ENCODE data around the gene GTPBP1.

The GTPBP1 gene

DNA sequence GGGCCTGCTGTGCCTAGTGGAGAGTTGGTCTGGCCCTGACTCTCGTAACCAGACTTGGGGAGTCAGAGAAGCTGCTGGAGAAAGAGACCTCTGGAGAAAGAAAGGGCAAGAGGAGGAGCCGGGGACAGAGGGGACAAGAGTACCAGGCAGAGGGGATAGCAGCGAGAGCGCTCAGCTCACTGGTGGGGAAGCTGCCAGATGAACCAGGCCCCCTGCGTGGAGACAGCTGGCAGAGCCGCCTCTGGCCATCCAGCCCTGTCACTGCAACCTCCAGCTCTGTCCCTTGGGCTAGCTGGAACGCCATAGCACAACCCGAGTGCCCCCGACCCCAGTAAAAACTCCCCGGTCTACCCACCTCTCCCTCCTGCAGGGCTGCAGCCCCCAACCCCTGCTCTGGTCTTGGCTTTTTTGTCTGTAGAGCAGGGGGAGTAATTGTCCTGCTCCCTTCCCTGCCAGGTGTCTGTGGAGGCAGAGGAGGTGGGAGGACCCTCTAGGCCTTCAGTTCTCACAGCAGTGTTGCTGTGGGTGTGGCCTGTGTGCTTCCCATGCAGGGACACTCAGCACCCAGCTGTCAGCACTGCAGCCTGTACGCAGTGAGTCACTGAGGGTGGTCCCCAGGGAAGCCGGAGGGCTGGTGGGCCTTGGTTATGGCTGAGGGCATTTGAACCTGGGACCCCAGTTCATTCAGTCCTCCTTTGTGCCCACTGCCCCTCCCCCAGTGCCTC is 54.9 kb downstream of the GTPBP1 start:
- Histone ChIP-seq H3K27ac (ENCODE audit: low read length) (no peak overlapping the region), H3K9ac (ENCODE audit: low read length in 2 of 2) (no peak overlapping the region), H3K9me3 (ENCODE audit: control insufficient read depth in 2 of 2, low read length in 2 of 2) (no peaks in the 10 kb centered on the region), H3K27me3 (ENCODE audit: control insufficient read depth in 1 of 2, insufficient read depth in 2 of 2, low read length in 2 of 2) (no peaks in the 10 kb centered on the region), H3K4me3 (ENCODE audit: low read length in 2 of 2) (no peak overlapping the region), H3K36me3 (ENCODE audit: control insufficient read depth in 2 of 2, insufficient read depth in 2 of 2, low read length in 2 of 2) (no peaks in the 10 kb centered on the region), H3K4me1 (ENCODE audit: control insufficient read depth, insufficient read depth, low read length) (peaks cover 10% of the 10 kb centered on the region)

DNA sequence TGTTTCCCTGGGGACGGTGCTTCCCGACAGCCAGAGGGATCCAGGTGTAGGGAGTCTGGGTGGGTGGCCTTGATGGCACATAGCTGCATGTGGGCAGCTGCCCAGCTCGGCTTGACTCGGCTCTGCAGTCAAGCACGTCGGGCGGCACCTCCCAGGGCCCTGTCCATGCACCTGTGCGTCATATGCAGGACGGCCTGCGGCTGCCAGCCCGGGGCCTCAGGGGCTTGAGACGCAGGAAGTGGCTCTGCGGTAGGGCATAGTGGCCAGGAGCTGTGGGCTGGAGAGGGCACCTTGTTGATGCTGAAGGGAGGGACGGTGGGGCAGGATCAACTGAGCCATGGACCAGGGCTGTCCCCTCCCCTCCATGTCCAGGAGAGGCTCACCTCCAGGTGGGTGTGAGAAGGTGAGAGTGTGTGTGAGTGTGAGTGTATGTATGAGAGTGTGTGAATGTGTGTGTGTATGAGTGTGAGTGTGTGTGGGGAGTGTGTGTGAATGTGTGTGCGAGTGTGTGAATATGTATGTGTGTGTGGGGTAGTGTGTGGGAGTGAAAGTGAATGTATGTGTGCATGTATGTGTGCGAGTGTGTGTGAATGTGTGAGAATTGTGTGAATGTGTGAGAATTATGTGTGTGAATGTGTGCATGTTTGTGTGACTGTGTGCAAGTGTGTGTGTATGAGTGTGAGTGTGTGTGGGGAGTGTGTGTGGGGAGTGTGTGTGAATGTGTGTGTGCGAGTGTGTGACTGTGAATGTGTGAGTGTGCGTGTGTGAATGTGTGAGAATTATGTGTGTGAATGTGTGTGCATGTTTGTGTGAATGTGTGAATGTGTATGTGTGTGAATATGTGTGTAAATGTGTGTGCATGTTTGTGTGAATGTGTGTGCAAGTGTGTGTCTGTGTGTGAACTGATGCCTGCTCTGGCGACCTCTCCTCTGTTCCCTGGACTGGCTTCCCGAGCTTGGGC is 55.7 kb downstream of the GTPBP1 start:
- H3K4me1 ChIP-seq (ENCODE audit: control insufficient read depth, insufficient read depth, low read length): peaks cover 6% of the 10 kb centered on the region
- no peaks in the 10 kb centered on the region for H3K9me3 ChIP-seq (ENCODE audit: control insufficient read depth in 2 of 2, low read length in 2 of 2)
- peaks cover 0 to 2% of the 10 kb centered on the region in 2 donors for H3K27me3 ChIP-seq (ENCODE audit: control insufficient read depth in 1 of 2, insufficient read depth in 2 of 2, low read length in 2 of 2)
- no peak overlapping the region for H3K27ac ChIP-seq (ENCODE audit: low read length)
- H3K9ac ChIP-seq (ENCODE audit: low read length in 2 of 2): no peak overlapping the region
- no peak overlapping the region for H3K4me3 ChIP-seq (ENCODE audit: low read length in 2 of 2)
- no peaks in the 10 kb centered on the region for H3K36me3 ChIP-seq (ENCODE audit: control insufficient read depth in 2 of 2, insufficient read depth in 2 of 2, low read length in 2 of 2)

DNA sequence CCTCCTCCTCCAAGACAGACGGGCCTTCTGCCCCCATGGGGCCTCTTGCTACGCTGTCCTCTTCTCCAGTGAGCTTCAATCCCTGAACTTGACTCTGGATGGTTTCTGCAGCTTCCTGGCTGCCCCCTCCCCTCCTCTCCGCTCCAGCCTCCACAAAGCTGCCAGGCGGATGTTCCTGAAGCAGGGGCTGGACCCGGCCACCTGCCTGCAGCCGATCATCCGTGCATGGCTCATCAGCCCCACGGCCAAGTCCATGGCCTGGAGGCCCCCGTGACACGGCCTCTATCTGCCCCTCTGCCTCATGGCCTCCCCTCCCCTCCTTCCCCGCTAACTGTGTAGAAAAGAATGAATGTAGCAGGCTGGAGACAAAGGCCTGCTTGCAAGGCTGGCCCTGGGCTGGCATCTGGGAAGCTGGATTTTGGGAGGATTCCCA is 56.8 kb downstream of the GTPBP1 start:
- no peaks in the 10 kb centered on the region for H3K9me3 ChIP-seq (ENCODE audit: control insufficient read depth in 2 of 2, low read length in 2 of 2)
- no peak overlapping the region for H3K27ac ChIP-seq (ENCODE audit: low read length)
- peaks cover 0 to 2% of the 10 kb centered on the region in 2 donors for H3K27me3 ChIP-seq (ENCODE audit: control insufficient read depth in 1 of 2, insufficient read depth in 2 of 2, low read length in 2 of 2)
- no peaks in the 10 kb centered on the region for H3K36me3 ChIP-seq (ENCODE audit: control insufficient read depth in 2 of 2, insufficient read depth in 2 of 2, low read length in 2 of 2)
- no peaks in the 10 kb centered on the region for H3K4me1 ChIP-seq (ENCODE audit: control insufficient read depth, insufficient read depth, low read length)
- H3K9ac ChIP-seq (ENCODE audit: low read length in 2 of 2): no peak overlapping the region
- no peak overlapping the region for H3K4me3 ChIP-seq (ENCODE audit: low read length in 2 of 2)

DNA sequence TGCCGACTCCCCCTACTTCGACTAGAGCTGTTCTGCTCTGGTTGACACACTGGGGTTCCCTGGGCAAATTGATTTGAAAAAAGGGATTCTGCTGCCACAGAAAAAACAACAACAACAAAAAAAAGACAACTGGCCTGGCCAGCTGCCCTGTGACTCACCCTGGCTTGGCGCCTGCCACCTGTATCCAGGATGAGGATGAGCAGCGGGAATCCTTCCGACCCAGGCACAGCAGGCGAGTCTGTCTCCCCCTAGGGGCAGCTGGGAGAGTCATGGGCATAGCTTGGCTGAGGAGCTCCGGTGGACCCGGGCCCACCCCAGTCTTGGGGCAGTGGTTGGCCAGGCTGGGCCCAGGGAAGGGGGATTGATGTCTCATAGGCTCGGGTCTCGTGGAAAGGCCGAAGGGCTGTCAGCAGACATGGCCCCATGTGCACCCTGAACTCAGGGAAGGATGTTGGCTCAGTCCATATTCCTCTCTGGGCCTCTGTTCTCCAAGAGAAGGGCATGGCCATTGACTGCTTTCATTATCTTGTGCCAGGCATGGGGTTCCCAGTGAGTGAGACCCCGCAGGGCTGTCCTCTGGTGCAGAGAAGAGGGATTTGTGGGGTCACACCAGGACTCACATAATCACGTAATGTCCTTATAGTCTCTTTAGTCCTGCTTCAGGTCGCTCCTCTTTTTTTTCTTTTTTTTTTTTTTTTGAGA is 60.5 kb downstream of the GTPBP1 start:
- Histone ChIP-seq H3K4me1 (ENCODE audit: control insufficient read depth, insufficient read depth, low read length) (no peaks in the 10 kb centered on the region), H3K9ac (ENCODE audit: low read length in 2 of 2) (no peak overlapping the region), H3K9me3 (ENCODE audit: control insufficient read depth in 2 of 2, low read length in 2 of 2) (no peaks in the 10 kb centered on the region), H3K27ac (ENCODE audit: low read length) (no peak overlapping the region), H3K4me3 (ENCODE audit: low read length in 2 of 2) (no peak overlapping the region), H3K27me3 (ENCODE audit: control insufficient read depth in 1 of 2, insufficient read depth in 2 of 2, low read length in 2 of 2) (peaks cover 0 to 2% of the 10 kb centered on the region in 2 donors), H3K36me3 (ENCODE audit: control insufficient read depth in 2 of 2, insufficient read depth in 2 of 2, low read length in 2 of 2) (no peaks in the 10 kb centered on the region)

DNA sequence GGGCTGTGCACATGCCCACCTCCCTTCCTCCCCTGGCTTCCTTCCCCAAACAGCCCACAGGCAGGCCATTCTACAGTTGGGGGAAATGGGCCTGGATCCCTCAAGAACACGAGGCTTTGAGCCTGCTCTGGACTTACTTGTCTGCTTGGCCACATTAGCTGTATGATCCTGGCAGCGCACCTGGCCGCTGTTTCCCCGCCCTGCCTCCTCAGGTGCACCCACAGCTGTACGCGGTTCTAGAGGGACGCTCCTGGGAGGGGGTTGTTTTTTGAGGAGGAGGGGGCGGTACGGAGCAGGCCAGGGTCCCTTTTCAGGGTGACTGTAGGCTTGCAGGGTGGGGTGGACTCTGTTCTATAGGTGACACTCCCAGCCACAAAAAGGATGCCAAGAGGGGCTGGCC is 61.6 kb downstream of the GTPBP1 start:
- H3K4me3 ChIP-seq (ENCODE audit: low read length in 2 of 2): no peak overlapping the region
- no peaks in the 10 kb centered on the region for H3K9me3 ChIP-seq (ENCODE audit: control insufficient read depth in 2 of 2, low read length in 2 of 2)
- H3K9ac ChIP-seq (ENCODE audit: low read length in 2 of 2): no peak overlapping the region
- H3K27me3 ChIP-seq (ENCODE audit: control insufficient read depth in 1 of 2, insufficient read depth in 2 of 2, low read length in 2 of 2): peaks cover 0 to 2% of the 10 kb centered on the region in 2 donors
- no peaks in the 10 kb centered on the region for H3K36me3 ChIP-seq (ENCODE audit: control insufficient read depth in 2 of 2, insufficient read depth in 2 of 2, low read length in 2 of 2)
- no peak overlapping the region for H3K27ac ChIP-seq (ENCODE audit: low read length)
- no peaks in the 10 kb centered on the region for H3K4me1 ChIP-seq (ENCODE audit: control insufficient read depth, insufficient read depth, low read length)

DNA sequence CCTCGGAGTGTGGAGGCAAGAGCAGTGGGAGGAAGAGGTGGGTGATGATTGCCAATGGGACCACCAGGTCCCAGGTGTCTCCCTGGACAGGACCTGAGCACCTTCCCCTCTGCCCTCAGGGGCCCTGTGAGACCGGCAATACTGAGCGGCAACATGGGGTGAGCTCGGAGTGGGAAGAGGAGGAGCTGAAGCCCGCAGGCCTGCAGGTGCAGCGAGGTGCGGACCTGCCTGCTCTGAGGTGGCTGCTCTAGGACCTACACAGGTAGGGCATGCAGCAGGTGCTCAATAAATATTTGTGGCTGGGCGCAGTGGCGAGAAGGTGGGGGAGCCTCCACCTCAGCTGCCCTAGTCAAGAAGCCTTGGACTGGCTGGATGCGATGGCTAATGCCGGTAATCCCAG is 62.3 kb downstream of the GTPBP1 start:
- H3K27ac ChIP-seq (ENCODE audit: low read length): no peak overlapping the region

DNA sequence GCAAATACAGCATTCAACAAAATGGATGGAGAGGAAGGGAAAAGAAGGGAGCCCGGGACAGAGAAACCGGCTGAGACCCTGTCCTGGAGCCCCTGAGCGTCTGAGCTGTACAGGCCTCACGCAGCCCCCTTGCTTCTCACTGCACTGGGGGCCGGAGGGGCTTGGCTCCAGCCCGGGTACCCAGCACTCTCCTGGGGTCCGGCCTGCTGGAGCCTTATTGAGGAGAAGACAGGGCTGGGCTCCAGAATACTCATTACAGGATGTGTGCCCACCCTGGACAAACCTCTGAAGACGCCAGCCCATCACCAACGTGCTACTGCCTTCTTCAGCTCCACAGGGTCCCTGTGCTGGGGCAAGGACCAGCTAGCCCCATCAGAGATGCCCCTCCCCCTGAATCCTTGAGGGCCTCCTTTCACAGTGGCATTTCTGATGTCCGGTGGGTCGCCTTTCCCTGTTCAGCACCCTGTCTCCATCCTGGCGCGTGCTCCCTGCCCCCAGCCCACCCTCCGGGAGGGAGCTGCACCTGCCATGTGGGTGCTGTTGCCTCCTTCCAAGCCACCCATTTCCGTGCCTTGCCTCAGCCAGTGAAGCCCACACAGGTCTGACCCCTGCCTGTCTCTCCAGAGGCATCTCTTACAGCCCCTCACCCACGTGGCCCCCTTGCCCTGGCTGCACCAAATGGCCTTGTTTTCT is 64.7 kb downstream of the GTPBP1 start:
- Histone ChIP-seq H3K27ac (ENCODE audit: low read length) (no peak overlapping the region), H3K27me3 (ENCODE audit: control insufficient read depth in 1 of 2, insufficient read depth in 2 of 2, low read length in 2 of 2) (peaks cover 0 to 2% of the 10 kb centered on the region in 2 donors), H3K4me1 (ENCODE audit: control insufficient read depth, insufficient read depth, low read length) (no peaks in the 10 kb centered on the region), H3K9me3 (ENCODE audit: control insufficient read depth in 2 of 2, low read length in 2 of 2) (no peaks in the 10 kb centered on the region), H3K9ac (ENCODE audit: low read length in 2 of 2) (no peak overlapping the region), H3K36me3 (ENCODE audit: control insufficient read depth in 2 of 2, insufficient read depth in 2 of 2, low read length in 2 of 2) (no peaks in the 10 kb centered on the region), H3K4me3 (ENCODE audit: low read length in 2 of 2) (no peak overlapping the region)

More for the DNA sequence above, 62.3 kb downstream of the GTPBP1 start:
- H3K4me3 ChIP-seq (ENCODE audit: low read length in 2 of 2): no peak overlapping the region
- peaks cover 0 to 2% of the 10 kb centered on the region in 2 donors for H3K27me3 ChIP-seq (ENCODE audit: control insufficient read depth in 1 of 2, insufficient read depth in 2 of 2, low read length in 2 of 2)
- no peak overlapping the region for H3K9ac ChIP-seq (ENCODE audit: low read length in 2 of 2)
- no peaks in the 10 kb centered on the region for H3K36me3 ChIP-seq (ENCODE audit: control insufficient read depth in 2 of 2, insufficient read depth in 2 of 2, low read length in 2 of 2)
- no peaks in the 10 kb centered on the region for H3K4me1 ChIP-seq (ENCODE audit: control insufficient read depth, insufficient read depth, low read length)
- H3K9me3 ChIP-seq (ENCODE audit: control insufficient read depth in 2 of 2, low read length in 2 of 2): no peaks in the 10 kb centered on the region

DNA sequence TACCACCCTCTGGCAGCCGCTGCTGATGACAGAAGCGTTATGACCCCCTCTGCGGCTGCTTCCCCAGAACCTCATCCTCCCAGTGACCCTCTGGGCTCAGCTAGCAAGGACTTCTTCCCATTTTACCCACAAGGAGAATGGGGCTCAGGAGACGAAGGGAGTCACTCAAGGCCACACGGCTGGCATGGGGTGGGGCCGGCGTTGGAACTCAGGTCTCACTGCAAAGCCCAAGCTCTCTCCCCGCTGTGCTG is 66.8 kb downstream of the GTPBP1 start:
- Histone ChIP-seq H3K4me1 (ENCODE audit: control insufficient read depth, insufficient read depth, low read length) (peaks cover 2% of the 10 kb centered on the region), H3K9ac (ENCODE audit: low read length in 2 of 2) (no peak overlapping the region), H3K9me3 (ENCODE audit: control insufficient read depth in 2 of 2, low read length in 2 of 2) (no peaks in the 10 kb centered on the region), H3K27ac (ENCODE audit: low read length) (no peak overlapping the region), H3K4me3 (ENCODE audit: low read length in 2 of 2) (no peak overlapping the region), H3K27me3 (ENCODE audit: control insufficient read depth in 1 of 2, insufficient read depth in 2 of 2, low read length in 2 of 2) (no peaks in the 10 kb centered on the region), H3K36me3 (ENCODE audit: control insufficient read depth in 2 of 2, insufficient read depth in 2 of 2, low read length in 2 of 2) (no peaks in the 10 kb centered on the region)

DNA sequence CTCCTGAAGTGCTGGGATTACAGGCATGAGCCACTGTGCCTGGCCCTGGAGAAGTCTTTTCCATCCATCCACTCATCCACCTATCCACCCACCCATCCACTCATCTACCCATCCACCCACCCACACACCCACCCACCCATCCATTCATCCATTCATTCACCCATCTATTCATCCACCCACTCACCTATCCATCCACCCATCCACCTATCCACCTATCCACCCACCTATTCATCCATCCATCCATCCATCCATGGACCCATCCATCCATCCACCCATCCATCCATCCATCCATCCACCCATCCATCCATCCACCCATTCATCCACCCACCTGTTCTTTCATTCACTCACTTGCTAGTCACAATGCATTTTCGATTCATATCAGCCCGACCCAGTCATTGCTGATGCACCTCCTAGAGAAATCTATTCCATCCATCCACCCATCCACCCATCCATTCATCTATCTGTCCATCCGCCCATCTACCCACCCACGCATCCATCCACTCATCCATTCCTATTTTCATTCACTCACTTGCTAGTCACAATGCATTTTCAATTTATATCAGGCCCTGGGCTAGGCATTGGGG is 67.7 kb downstream of the GTPBP1 start:
- H3K27ac ChIP-seq (ENCODE audit: low read length): no peak overlapping the region
- H3K27me3 ChIP-seq (ENCODE audit: control insufficient read depth in 1 of 2, insufficient read depth in 2 of 2, low read length in 2 of 2): no peaks in the 10 kb centered on the region
- H3K4me1 ChIP-seq (ENCODE audit: control insufficient read depth, insufficient read depth, low read length): peaks cover 3% of the 10 kb centered on the region
- no peak overlapping the region for H3K4me3 ChIP-seq (ENCODE audit: low read length in 2 of 2)
- no peaks in the 10 kb centered on the region for H3K9me3 ChIP-seq (ENCODE audit: control insufficient read depth in 2 of 2, low read length in 2 of 2)
- H3K36me3 ChIP-seq (ENCODE audit: control insufficient read depth in 2 of 2, insufficient read depth in 2 of 2, low read length in 2 of 2): peaks cover 0 to 3% of the 10 kb centered on the region in 2 donors
- H3K9ac ChIP-seq (ENCODE audit: low read length in 2 of 2): no peak overlapping the region
